AG04450 (cell line): ENCODE results near the gene ATG7. TPM values are rescaled to one million over a fixed set of nuclear protein-coding genes. Genes with fewer than 3 reads are reported as not detected.

Experiments used
- CTCF ChIA-PET: fragments of 300-600, 350-600 bp; formaldehyde crosslinking; extraction: SDS; loops from one replicate; lab custom pipeline; 2022; ENCODE audit warnings: antibody characterized with exemption, inconsistent platforms; lab: Charles Lee
- POLR2A ChIA-PET: fragments of 350-600 bp; formaldehyde crosslinking; extraction: SDS; loops from one replicate; lab custom pipeline; 2021; ENCODE audit warnings: antibody characterized with exemption, inconsistent platforms; lab: Yijun Ruan, JAX
- DNase-seq: peaks from one replicate; pipeline ENCODE4 v3.0.0-alpha.2; 2011; ENCODE audit warnings: low read depth, low spot score
- H3K27ac ChIP-seq: one replicate; pipeline ENCODE4 v1.5.1; 2012; ENCODE audit warnings: low read depth, low read length, control low read depth
- H3K27me3 ChIP-seq: one replicate; pipeline ENCODE4 v1.6.0; 2012; ENCODE audit warnings: low read length; ENCODE audit not compliant: control insufficient read depth, insufficient read depth
- H3K4me3 ChIP-seq: 2 replicates; pipeline ENCODE4 v1.5.1; 2011; ENCODE audit warnings: mild to moderate bottlenecking, low read depth, low read length, control low read depth
- H3K9me3 ChIP-seq: 2 replicates; pipeline ENCODE4 v1.5.1; 2012; ENCODE audit warnings: low read length; ENCODE audit not compliant: control insufficient read depth, insufficient read depth
- CTCF ChIP-seq: IDR thresholded peaks from 2 replicates; pipeline ENCODE4 v1.5.1; 2011; ENCODE audit warnings: low read depth, low read length, control low read depth, inconsistent platforms
- polyA plus RNA-seq: library from polyadenylated mRNA; depleted of rRNA; stranded (reverse); fragments of >200 nt; gene quantifications from 2 replicates; pipeline ENCODE4 v1.2.3, GENCODE V29; 2011

Gene ATG7
- polyA plus RNA-seq, 1 experiment, result 51.7 TPM

GRCh38 chr3:11415099-11415498, 142.9 kb downstream of the ATG7 start:
- H3K9me3 ChIP-seq, result no peaks in the 10 kb centered on the region
- no peak for TF ChIP-seq CTCF
- no peak overlapping the region for H3K27ac ChIP-seq
- CTCF ChIA-PET, result no interaction called here
- no peaks in the 10 kb centered on the region for H3K27me3 ChIP-seq
- no peak overlapping the region for H3K4me3 ChIP-seq
- POLR2A ChIA-PET, result no interaction called here
- no peak for DNase-seq

- no peak for DNase-seq
- no peak for TF ChIP-seq CTCF
- Histone ChIP-seq H3K9me3 (no peaks in the 10 kb centered on the region), H3K27me3 (no peaks in the 10 kb centered on the region), H3K27ac (no peak overlapping the region), H3K4me3 (no peak overlapping the region)
- ChIA-PET POLR2A (interaction anchor here (0.7 kb wide), 1 partner anchor 20 kb away, joined by 7 read pairs; no protein-coding TSS in a partner anchor), CTCF (no interaction called here)
Observed at GRCh38 chr3:11420066-11420465, 147.9 kb downstream of the ATG7 start.

DNA sequence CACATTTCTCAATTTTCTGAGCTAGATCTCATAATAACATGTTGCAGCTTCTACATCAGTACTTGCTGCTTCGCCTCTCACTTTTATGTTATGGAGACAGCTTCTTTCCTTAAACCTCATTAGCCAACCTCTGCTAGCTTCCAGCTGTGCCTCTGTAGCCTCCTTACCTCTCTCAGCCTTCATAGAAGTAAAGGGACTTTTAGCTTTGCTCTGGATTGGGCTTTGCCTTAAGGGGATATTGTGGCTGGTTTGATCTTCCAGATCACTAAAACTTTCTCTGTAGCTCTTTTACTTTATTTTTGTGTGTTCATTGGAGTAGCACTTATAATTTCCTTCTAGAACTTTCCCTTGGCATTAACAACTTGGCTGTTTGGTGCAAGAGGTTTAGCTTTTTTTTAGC, 150.1 kb downstream of the ATG7 start:
- no peak for DNase-seq
- no peak overlapping the region for H3K4me3 ChIP-seq
- H3K27ac ChIP-seq, result no peak overlapping the region
- H3K27me3 ChIP-seq, result no peaks in the 10 kb centered on the region
- ChIA-PET POLR2A (no interaction called here), CTCF (interaction anchor here (0.6 to 1.0 kb wide), 2 partner anchors 229 to 1490 kb away, joined by 5 to 8 read pairs; no protein-coding TSS in a partner anchor)
- H3K9me3 ChIP-seq, result no peaks in the 10 kb centered on the region
- no peak for TF ChIP-seq CTCF

DNA sequence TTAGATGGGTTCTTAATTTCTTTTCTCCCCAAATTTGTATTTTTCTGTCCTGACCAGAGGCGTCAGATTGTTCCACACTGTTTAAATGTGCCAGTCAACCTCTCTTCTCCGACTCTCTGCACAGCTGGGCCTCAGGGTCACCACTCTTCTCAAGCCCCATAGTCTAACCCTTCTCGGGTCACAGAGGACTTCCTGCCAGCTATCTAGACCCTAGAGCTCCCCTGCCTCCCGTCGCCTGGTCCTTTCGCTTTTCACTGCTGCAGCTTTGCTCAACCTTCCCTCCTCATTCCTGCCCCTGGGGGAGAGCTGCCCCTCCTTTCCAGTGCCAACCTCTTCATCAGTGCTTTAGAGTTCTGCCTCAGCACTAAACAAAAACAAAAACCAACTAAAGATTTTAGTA, 151.7 kb downstream of the ATG7 start:
- CTCF ChIA-PET, result no interaction called here
- DNase-seq, result no peak

DNA sequence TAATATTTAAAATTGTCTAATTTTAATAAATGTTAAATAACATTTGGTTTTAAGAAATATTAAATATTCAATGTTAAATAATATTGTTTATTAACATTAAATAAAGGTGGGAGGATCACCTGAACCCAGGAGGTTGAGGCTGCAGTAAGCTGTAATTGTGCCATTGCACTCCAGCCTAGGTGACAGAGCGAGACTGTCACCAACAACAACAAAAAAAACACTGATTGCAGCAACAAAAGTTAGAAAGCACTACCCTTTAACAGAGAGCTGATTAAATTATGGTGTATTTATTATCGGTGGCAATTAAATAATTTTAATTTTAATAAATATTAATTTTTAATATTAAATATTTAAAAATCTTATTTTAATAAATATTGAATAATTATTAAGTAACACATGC, 152.1 kb downstream of the ATG7 start:
- POLR2A ChIA-PET, result no interaction called here
- H3K9me3 ChIP-seq, result no peaks in the 10 kb centered on the region

More for the DNA sequence above, 151.7 kb downstream of the ATG7 start:
- no peaks in the 10 kb centered on the region for H3K9me3 ChIP-seq
- H3K27ac ChIP-seq, result no peak overlapping the region
- no peak overlapping the region for H3K4me3 ChIP-seq
- no peaks in the 10 kb centered on the region for H3K27me3 ChIP-seq
- no peak for TF ChIP-seq CTCF
- POLR2A ChIA-PET, result no interaction called here

More for the DNA sequence above, 152.1 kb downstream of the ATG7 start:
- Histone ChIP-seq H3K27ac (no peak overlapping the region), H3K27me3 (no peaks in the 10 kb centered on the region), H3K4me3 (no peak overlapping the region)
- no peak for TF ChIP-seq CTCF
- CTCF ChIA-PET, result no interaction called here
- no peak for DNase-seq
